Measurements from ENCODE around the gene PLPPR1.

The PLPPR1 gene

GRCh38 chr9:101201630-101202029 is 173.1 kb downstream of the PLPPR1 start:
- DNase-seq (ENCODE audit: low read depth in 1 of 2, low spot score in 1 of 2), result no peak

GRCh38 chr9:101209670-101210069 is 181.1 kb downstream of the PLPPR1 start:
- no peak for DNase-seq (ENCODE audit: low read depth in 1 of 2, low spot score in 1 of 2)

GRCh38 chr9:101212661-101213060 is 184.1 kb downstream of the PLPPR1 start:
- DNase-seq (ENCODE audit: low read depth in 1 of 2, low spot score in 1 of 2), result no peak

GRCh38 chr9:101219030-101219429 is 190.5 kb downstream of the PLPPR1 start:
- no peak for DNase-seq (ENCODE audit: low read depth in 1 of 2, low spot score in 1 of 2)

- no peak for DNase-seq (ENCODE audit: low read depth in 1 of 2, low spot score in 1 of 2)
Measured at GRCh38 chr9:101220341-101220740, 191.8 kb downstream of the PLPPR1 start.

- no peak for DNase-seq (ENCODE audit: low read depth in 1 of 2, low spot score in 1 of 2)
Measured at GRCh38 chr9:101225271-101225670, 196.7 kb downstream of the PLPPR1 start.

GRCh38 chr9:101226161-101226560 is 197.6 kb downstream of the PLPPR1 start:
- no peak for DNase-seq (ENCODE audit: low read depth in 1 of 2, low spot score in 1 of 2)

GRCh38 chr9:101226803-101227202 is 198.3 kb downstream of the PLPPR1 start:
- no peak for DNase-seq (ENCODE audit: low read depth in 1 of 2, low spot score in 1 of 2)

- no peak for DNase-seq (ENCODE audit: low read depth in 1 of 2, low spot score in 1 of 2)
Measured at GRCh38 chr9:101229606-101230005, 201.1 kb downstream of the PLPPR1 start.

GRCh38 chr9:101232405-101232977 is 204.0 kb downstream of the PLPPR1 start:
- DNase-seq (ENCODE audit: low read depth in 1 of 2, low spot score in 1 of 2), result no peak

GRCh38 chr9:101235105-101235866 is 206.8 kb downstream of the PLPPR1 start:
- DNase-seq (ENCODE audit: low read depth in 1 of 2, low spot score in 1 of 2), result no peak

- no peak for DNase-seq (ENCODE audit: low read depth in 1 of 2, low spot score in 1 of 2)
Measured at GRCh38 chr9:101242651-101243050, 214.1 kb downstream of the PLPPR1 start.

- DNase-seq (ENCODE audit: low read depth in 1 of 2, low spot score in 1 of 2), result no peak
Measured at GRCh38 chr9:101246691-101247090, 218.2 kb downstream of the PLPPR1 start.

- no peak for DNase-seq (ENCODE audit: low read depth in 1 of 2, low spot score in 1 of 2)
Measured at GRCh38 chr9:101247297-101247696, 218.8 kb downstream of the PLPPR1 start.

GRCh38 chr9:101254733-101255433 is 226.4 kb downstream of the PLPPR1 start:
- no peak for DNase-seq (ENCODE audit: low read depth in 1 of 2, low spot score in 1 of 2)

GRCh38 chr9:101264727-101265126 is 236.2 kb downstream of the PLPPR1 start:
- no peak for DNase-seq (ENCODE audit: low read depth in 1 of 2, low spot score in 1 of 2)

GRCh38 chr9:101265261-101265660 is 236.7 kb downstream of the PLPPR1 start:
- DNase-seq (ENCODE audit: low read depth in 1 of 2, low spot score in 1 of 2), result no peak

GRCh38 chr9:101268426-101268825 is 239.9 kb downstream of the PLPPR1 start:
- no peak for DNase-seq (ENCODE audit: low read depth in 1 of 2, low spot score in 1 of 2)

- no peak for DNase-seq (ENCODE audit: low read depth in 1 of 2, low spot score in 1 of 2)
Measured at GRCh38 chr9:101269591-101270283, 241.2 kb downstream of the PLPPR1 start.

- no peak for DNase-seq (ENCODE audit: low read depth in 1 of 2, low spot score in 1 of 2)
Measured at GRCh38 chr9:101270302-101270701, 241.8 kb downstream of the PLPPR1 start.

- no peak for DNase-seq (ENCODE audit: low read depth in 1 of 2, low spot score in 1 of 2)
Measured at GRCh38 chr9:101271102-101271501, 242.6 kb downstream of the PLPPR1 start.
